ENCODE results near the gene ARPC1A. TPM values are rescaled to one million over a fixed set of nuclear protein-coding genes. Genes with fewer than 3 reads are reported as not detected.

ARPC1A gene
- total and polyA plus RNA-seq, 7 donors: 94.6 to 396 (median 131) TPM

DNA sequence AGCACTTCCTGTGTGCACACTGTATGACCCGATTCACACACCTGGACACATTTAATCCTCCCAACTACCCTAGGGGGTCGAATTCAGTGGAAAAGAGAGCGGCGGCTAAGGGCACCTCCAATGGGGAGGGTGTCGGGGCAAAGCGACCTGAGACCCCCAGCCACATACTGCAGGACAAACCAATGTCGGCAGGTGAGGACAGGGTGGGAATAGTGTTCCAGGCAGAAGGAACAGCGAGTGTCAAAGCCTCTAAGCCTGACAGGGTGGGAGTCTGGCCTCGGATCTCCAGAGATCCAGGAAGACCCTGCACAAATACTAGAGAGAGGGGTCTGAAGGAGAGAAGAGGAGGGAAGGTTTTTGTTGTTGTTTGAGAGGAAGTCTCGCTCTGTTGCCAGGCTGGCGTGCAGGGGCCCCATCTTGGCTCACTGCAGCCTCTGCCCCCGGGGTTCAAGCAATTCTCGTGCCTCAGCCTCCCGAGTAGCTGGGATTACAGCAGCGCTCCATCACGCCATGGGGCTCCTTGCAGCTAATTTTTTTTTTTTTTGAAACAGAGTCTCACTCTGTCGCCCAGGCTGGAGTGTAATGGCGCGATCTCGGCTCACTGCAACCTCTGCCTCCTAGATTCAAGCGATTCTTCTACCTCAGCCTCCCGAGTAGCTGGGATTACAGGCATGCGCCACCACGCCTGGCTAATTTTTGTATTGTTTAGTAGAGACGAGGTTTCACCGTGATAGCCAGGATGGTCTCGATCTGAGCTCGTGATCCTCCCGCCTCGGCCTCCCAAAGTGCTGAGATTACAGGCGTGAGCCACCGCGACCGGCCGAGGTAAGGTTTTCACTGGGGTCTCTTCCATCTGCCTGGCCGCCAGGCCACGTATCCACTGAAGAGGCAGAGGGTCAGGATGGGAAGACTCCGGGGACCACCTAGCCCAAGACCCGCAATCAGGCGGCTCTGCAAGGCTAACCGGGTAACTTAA, 47.7 kb downstream of the ARPC1A start:
- H3K36me3 ChIP-seq: no peaks in the 10 kb centered on the region
- peak; percentile 55 for DNase-seq
- peak overlapping the region; percentile 82 to 89 (median 85) for H3K27ac ChIP-seq
- peaks cover 0 to 31% (median 22%) of the 10 kb centered on the region in 4 donors for H3K4me1 ChIP-seq
- intact Hi-C loops (cut with DNase I): loop anchor here (1.0 kb wide), 1 partner anchor 35 kb away; the partner anchor contains the start of genes BUD31 and PDAP1
- no peaks in the 10 kb centered on the region for H3K9me3 ChIP-seq
- 73 to 87% methylated on average over 41 of the region's 41 CpGs for WGBS, 2 donors
- TF ChIP-seq, protein P1, sequence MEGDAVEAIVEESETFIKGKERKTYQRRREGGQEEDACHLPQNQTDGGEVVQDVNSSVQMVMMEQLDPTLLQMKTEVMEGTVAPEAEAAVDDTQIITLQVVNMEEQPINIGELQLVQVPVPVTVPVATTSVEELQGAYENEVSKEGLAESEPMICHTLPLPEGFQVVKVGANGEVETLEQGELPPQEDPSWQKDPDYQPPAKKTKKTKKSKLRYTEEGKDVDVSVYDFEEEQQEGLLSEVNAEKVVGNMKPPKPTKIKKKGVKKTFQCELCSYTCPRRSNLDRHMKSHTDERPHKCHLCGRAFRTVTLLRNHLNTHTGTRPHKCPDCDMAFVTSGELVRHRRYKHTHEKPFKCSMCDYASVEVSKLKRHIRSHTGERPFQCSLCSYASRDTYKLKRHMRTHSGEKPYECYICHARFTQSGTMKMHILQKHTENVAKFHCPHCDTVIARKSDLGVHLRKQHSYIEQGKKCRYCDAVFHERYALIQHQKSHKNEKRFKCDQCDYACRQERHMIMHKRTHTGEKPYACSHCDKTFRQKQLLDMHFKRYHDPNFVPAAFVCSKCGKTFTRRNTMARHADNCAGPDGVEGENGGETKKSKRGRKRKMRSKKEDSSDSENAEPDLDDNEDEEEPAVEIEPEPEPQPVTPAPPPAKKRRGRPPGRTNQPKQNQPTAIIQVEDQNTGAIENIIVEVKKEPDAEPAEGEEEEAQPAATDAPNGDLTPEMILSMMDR (IDR thresholded peaks at IDR 0.05): no peak
- TF ChIP-seq POLR2A (IDR thresholded peaks at IDR 0.05) (no peak), POLR2AphosphoS5 (IDR thresholded peaks at IDR 0.05) (no peak), EP300 (IDR thresholded peaks at IDR 0.05) (no peak)
- H3K4me3 ChIP-seq: peak overlapping the region in 3 of 4 donors; percentile 74 to 100 (median 82)
- no peaks in the 10 kb centered on the region for H3K27me3 ChIP-seq

DNA sequence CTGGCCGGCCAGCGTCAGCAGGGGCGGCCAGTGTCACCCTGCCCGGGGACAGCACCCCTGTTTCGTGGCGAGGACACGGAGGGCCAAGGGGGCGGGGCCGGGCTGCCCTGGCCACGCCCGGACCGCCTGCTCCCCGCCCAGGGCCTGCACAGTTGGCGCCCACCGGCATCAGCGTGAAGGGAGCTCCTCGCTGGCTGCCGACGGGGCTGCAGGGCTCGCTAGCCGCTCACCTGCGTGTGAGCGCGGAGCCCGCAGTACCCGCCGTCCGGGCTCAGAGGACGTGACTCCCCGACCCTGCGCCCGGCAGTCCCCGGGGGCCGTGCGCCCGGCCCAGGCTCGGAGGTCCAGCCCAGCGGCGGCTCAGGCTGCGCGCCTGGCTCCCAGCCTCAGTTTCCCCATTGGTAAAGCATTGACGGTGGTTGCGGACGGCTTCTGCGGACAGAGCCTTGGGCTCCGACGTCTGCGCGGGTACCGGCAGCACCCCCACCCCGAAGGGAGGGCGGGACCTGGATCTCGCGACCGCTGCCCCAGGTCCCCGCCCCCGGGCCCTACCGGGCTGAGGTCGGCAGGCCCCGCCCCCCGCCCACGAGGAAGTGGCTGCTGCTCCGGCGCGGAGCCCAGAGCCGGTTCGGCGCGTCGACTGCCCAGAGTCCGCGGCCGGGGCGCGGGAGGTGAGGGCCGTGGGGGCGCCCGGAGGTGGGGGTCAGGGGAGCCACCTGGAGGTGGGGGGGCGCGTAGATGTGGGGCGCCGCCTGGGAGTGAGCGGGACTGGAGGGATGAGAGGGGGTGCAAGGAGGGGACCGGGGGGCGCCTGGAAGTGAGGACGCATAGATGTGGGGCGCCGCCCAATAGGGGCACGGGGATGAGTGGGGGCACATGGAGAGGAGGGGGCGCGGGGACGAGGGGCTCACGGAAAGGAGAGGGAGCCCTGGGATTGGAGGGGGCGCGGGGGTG, 48.7 kb downstream of the ARPC1A start, which contains the start of gene ARPC1B:
TSS of gene ARPC1B (plus strand) at position 620 of the 954 bp plus-strand sequence. CDS start 10,985 bp downstream, outside the sequence.
- peak; percentile 87 for DNase-seq
- Histone ChIP-seq H3K4me1 (peaks cover 0 to 37% (median 28%) of the 10 kb centered on the region in 4 donors), H3K27ac (peak within 1 kb of the TSS; percentile 82 to 89 (median 85)), H3K36me3 (no peaks in the 10 kb centered on the region), H3K4me3 (peak within 1 kb of the TSS; percentile 74 to 100 (median 80)), H3K27me3 (no peaks in the 10 kb centered on the region), H3K9me3 (no peaks in the 10 kb centered on the region)
- peak; percentile 60 to 88 (median 76) for TF ChIP-seq POLR2AphosphoS5 (IDR thresholded peaks at IDR 0.05)
- peak in 1 of 2 donors; percentile 29 for TF ChIP-seq POLR2A (IDR thresholded peaks at IDR 0.05)
- TF ChIP-seq, protein P1 (IDR thresholded peaks at IDR 0.05): no peak
- intact Hi-C loops (cut with DNase I): loop anchor here (1.0 kb wide), 1 partner anchor 34 kb away; the partner anchor contains the start of genes BUD31 and PDAP1
- 1% methylated on average over 95 of the region's 95 CpGs for WGBS, 2 donors

GRCh38 chr7:99375070-99375807, 49.5 kb downstream of the ARPC1A start:
- Histone ChIP-seq H3K27ac (peak overlapping the region; percentile 82 to 89 (median 85)), H3K27me3 (no peaks in the 10 kb centered on the region), H3K9me3 (no peaks in the 10 kb centered on the region), H3K36me3 (no peaks in the 10 kb centered on the region), H3K4me1 (peaks cover 0 to 42% (median 37%) of the 10 kb centered on the region in 4 donors), H3K4me3 (peak overlapping the region; percentile 74 to 100 (median 80))
- WGBS, 2 donors: 1 to 4% methylated on average over 58 of the region's 58 CpGs
- TF ChIP-seq, protein P1 (IDR thresholded peaks at IDR 0.05): no peak
- TF ChIP-seq EP300 (IDR thresholded peaks at IDR 0.05) (peak in 1 of 4 donors; percentile 44), POLR2AphosphoS5 (IDR thresholded peaks at IDR 0.05) (peak in 3 of 4 donors; percentile 58 to 78 (median 72)), POLR2A (IDR thresholded peaks at IDR 0.05) (no peak)
- intact Hi-C loops (cut with DNase I): no loop called here
- peak; percentile 88 for DNase-seq
